Posterior cingulate gyrus (tissue), 11 donors: ENCODE measurements around the gene CST9L.

ENCODE experiments used
- DNase-seq, 10 donors: peaks; one replicate each; pipeline versions ENCODE4 v3.0.0 to v3.0.0-alpha.2; 2020 to 2021; ENCODE audit warnings: mixed read lengths in 3 of 10
- intact Hi-C: fragments of 100-400 bp; cut with DNase I; formaldehyde crosslinking; loops from one replicate; pipeline ENCODE4 v1.15.1; 2023

CST9L gene, protein sequence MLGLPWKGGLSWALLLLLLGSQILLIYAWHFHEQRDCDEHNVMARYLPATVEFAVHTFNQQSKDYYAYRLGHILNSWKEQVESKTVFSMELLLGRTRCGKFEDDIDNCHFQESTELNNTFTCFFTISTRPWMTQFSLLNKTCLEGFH

DNA sequence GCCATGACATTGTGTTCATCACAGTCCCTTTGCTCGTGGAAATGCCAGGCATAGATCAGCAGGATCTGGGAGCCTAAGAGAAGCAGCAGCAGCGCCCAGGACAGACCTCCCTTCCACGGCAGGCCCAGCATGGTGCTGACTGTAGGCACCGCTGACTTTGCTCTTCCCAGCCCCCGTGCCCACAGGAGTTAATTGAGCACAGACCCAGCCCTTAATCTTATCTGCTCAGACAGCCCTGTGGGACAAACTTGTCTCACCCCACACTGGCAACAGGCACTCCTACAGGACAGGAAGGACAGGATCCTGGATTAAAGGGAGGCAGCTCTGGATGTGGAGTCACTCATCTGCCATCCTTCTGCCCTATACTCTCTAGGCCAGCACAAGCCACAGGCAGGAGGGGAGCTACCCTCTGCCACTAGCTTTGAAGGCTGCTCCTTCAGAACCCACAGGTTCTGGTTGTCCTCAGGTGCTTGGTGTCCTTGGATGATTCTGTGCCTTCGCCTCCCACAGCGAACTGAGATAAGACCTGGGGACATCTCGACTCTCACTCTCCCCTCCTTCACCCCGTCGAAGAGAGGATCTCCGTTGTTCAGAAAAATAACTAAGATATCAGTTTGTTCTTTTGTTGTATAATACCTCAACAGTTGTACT is at the start of gene CST9L:
Gene CST9L, minus strand, starts transcription at position 165 of the 651 bp plus-strand sequence. Its CDS starts 34 bp downstream, at position 131.
- intact Hi-C loops = no loop called here
- DNase-seq = peak in 1 of 10 donors; percentile 68

DNA sequence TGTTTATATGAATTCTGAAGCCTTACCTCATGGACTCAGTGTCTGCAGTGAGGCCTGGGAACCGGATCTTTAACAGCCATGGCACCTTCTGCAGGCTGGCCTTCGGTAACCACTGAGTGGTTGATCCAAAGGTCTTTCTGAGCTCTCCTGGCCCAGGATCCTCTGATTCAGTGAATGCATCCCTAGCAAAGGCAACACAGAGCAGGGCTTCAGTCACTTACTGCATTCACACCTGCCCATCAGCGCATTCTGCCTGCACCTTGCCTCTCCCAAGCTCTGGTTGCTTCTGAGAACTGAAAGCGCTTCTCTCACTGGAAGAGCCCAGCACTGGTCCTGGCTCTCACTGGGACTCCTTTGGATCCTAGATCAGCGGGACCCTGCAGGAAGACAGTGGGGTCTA is 45.9 kb upstream of the CST9L start:
- intact Hi-C loops = no loop called here
- DNase-seq = no peak

DNA sequence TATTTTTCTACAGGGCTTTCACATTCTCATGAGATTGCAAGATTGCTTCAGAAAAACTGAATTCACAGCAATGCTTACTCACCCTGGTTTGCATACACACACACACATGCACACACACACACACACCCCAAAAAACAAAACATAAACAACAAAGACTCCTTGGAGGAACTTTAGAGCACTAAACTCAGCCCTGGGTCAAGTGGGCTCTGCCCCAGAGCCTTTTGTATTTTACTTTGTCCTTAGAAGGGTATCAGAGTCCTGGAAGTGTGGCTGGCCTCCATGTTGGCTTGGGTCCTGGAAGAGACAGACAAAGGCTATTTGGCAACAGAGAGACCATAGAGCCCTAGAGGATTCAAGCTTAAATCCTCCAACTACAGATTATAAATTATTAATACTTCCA is 45.4 kb upstream of the CST9L start:
- intact Hi-C loops = no loop called here
- DNase-seq = no peak

DNA sequence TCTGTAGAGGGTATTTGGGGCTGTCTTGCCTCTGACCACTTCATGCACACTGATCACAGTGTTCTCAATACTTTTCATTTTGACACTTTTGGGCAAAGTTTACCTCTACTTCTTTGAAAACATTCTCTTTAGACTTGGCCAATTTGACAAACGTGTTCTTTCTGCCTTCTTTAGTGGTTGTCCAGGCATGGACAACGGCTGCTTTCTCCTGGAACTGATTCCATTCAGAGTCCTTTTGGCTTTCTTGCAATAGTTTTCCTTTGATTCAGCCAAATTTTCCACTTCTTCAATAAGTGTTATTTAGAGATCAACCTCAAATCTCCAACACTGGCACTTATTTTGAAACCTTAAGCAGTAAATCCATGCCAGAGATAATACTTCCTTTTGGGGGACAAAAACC is 44.1 kb upstream of the CST9L start:
- intact Hi-C loops = no loop called here
- no peak for DNase-seq

DNA sequence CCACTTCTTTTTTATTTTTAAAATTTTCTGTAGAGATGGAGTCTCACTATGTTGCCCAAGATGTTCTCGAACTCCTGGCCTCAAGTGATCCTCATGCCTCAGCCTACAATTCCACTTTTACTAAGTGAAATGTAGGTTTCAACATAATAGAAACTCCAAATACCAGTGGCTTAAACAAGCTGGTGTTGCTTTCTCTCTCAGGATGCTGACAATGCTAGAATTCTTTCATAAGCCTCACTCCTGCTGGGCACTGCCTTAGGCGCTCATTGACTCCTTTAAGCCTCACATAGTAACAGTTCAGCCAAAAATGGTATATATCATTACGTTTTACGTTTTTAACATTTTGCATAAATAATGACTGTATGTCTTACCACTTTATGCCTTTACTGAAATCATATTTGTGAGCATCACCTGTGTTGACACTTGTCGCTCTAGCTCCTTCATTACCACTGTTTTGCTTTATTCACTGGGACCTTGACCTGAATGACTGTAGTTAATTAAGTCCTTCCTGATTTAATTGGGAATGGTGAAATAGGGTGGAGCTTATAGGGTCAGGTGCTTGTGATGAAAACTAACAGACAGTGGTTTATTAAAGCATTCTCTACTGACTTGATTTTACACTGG is 41.3 kb upstream of the CST9L start:
- DNase-seq = no peak
- intact Hi-C loops = no loop called here

DNA sequence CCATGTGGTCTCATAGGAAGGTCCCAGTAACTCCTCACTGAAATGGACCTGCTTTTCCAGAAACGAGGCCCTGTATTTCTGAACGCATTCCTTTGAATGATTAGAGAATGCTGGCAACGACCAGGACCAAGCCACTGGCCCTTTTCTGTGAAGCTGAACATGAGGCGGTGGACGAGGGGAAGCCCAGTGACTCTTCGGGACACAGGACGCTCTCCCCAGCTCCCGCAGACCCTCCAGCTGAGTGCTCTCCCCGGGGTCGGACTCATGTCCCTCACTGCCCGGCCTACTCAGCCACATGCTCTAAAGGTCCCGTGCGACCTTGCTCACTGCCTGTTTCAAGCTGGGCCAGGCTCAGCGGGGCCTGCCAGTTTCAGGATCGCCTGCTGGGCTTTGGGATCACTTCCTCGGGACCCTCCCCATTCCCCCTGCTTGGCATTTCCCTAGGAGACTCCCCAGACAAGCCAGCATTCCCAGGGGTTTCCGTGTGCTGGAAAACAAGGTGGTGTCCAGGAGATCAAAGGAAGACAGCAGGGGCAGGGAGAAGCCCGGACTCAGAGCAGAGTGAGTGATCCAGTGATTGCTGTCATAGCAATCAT is 40.1 kb upstream of the CST9L start:
- intact Hi-C loops = no loop called here

DNA sequence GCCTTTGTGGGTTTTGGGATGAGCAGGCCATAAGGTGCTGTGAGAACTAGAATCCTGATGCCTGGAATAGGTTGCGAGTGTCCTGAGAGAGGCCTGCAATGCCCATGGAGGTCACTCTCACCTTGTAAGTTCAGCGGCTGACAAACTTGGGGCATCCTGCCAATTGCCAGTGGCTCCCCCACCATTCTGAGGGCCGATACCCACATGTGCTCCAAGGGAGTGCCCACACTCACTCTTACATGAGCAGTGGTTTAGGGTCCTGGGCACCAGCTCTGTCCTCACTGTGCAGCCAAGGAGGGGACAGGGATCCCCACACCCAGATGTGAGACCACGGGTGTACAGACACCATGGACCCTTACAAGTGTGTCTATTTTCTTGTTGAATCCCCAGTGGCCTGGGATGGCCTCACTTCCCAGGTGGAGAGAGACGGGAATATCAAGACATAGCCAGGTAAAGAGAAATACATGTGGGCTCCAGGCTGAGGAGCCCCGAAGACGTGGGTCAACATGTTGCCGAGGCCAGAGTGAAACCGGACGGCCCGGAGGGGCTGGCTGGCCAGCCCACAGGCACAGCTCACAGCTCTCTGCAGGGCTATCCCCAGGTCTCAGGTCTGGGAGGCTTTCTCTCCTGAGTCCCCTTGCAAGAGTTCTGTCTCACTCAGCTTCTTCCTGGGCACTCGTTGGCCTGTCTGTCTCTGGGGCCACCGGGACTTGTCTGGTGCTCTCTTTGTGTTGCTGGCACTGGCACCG is 39.4 kb upstream of the CST9L start:
- DNase-seq = peak in 1 of 10 donors; percentile 62

More for the DNA sequence above, 40.1 kb upstream of the CST9L start:
- no peak for DNase-seq

DNA sequence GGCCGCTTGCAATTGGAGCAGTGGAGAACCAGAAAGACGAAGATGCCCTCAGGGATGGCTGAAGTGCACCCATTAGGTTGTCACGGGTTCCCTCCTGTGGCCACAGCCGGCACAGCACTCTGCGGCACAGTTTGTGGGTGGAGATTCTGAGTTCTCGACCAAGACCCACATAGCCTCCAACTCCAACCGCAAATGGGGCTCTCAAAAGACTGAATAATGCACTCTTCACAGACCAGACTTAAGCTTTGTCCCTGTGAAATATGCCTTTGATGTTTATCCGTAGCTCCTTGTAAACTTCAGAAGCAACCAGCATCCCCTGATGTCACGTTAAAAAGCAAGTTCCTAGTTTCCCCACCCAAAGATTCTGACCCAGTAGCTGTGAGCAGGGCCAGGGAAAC is 38.4 kb upstream of the CST9L start:
- peak; percentile 50 to 96 (median 81) for DNase-seq
- intact Hi-C loops = loop anchor here (1.0 kb wide), 1 partner anchor 165 kb away; no protein-coding TSS in a partner anchor

More for the DNA sequence above, 39.4 kb upstream of the CST9L start:
- intact Hi-C loops = no loop called here

DNA sequence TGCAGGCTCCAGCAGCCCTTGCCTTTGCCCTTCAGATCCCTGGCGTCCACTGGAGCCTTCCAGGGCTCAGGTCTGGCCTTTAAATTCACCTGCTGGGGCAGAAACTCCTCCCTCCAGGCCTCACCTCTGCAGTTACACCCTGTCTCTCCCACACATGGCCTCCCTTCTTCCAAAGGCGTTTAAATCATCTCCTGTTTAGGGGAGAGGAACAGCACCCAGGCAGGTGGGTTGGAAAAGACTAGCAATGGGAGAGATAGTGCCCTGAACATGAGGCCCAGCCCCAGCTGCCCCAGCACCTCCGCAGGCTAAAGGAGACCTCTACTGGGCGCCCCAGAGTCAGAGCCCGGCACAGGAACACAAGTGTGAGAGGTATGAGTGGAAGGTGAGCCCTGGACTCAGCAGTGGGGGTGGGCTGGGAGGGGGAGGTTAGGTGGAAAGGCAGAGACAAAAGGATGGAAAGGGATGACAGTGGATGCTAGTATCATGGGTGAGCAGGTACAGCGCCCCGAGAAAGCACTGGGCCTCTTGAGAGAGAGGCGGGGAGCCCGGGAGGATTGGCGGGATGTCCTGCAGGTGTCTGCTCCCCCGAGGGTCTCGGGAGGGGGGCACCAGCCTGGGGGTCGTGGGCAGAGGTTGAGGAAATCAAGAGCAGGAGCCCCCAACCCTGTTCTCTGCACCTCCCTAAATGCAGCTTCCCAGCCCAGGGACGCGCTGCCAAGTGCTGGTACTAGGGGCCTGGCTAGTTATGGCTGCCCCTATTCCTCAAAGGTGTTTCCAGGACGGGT is 37.8 kb upstream of the CST9L start, which contains the start of gene CST9:
Gene CST9, minus strand, starts transcription at position 51 of the 785 bp plus-strand sequence. CDS start 53 bp downstream, outside the sequence.
- intact Hi-C loops = loop anchor here (1.0 kb wide), 1 partner anchor 165 kb away; no protein-coding TSS in a partner anchor
- peak in 1 of 10 donors; percentile 66 for DNase-seq

DNA sequence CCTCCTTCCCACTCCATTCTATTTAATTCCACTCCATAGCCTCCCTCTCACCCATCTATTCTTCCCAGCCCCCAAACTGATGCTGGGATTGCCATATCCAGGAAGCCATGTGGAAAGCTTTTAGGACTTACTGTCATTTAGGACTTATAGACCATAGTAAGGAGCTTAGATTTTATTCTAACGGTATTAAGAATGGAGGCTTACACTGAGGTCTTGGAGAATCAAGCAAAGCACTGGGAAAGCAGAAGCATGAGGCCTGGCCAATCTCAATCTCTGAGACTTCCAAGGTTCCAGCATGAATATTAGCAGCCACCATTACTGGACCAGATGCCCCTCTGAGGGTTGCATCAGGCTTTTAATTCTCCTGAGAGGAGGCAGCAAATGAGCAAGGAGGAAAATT is 36.0 kb upstream of the CST9L start:
- DNase-seq = no peak
- intact Hi-C loops = no loop called here

DNA sequence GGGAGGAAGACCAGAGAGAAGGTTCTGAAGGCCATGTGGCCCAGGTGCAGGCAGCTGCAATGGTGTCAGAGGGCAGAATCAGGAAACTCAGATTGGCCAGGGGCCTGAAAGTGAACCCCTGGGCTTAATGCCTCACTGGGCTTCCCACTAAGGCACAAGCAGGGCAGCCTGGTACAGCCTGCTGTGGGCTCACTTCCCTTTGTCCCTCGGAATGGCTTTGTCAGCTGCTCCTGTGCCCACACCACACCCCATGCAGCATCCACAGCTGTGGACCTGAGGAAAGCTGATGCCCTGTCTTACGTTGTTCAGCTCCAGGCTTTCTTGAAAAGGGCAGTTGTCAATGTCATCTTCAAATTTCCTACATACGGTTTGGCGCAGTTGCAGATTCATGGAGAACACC is 35.0 kb upstream of the CST9L start:
- intact Hi-C loops = no loop called here
- no peak for DNase-seq

DNA sequence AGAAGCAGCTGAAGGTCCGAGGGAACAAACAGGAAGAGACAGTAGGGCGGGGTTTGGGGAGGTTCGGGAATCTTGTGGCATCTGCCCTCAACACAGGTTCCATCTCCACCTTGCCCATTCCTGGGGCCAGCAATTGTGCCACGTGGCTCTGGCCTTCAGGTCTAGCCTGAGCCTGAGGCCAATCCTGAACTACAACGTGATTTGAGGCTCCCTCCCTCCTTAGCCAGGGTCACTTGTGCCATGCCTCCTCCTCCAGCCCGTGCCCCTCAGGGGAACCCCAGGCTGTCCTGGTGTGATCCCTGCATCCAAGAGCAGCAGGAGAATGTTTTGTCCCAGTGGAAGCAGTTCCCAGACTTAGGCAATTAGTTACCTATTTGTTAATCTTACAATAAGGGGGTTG is 34.4 kb upstream of the CST9L start:
- intact Hi-C loops = no loop called here

DNA sequence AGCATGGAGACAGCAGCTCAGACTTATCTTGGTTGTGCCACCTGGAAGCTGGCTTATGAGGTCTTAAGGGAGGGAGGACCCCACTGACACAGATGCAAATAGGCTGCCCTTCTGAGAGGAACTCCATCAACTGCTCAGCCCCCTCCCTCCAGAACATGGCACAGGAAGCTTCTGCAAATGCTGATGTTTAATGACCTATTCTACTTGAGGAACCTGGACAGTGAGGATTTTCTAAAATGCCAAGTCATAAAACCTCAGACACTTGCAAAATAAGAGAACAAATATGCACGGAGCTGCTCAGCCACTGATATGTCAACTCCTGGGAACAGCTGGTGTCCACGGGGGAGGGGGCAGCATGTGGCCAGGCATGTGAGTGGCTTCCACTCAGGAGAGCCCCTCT is 34.0 kb upstream of the CST9L start:
- DNase-seq = no peak
- intact Hi-C loops = no loop called here

More for the DNA sequence above, 34.4 kb upstream of the CST9L start:
- DNase-seq = peak in 1 of 10 donors; percentile 51

DNA sequence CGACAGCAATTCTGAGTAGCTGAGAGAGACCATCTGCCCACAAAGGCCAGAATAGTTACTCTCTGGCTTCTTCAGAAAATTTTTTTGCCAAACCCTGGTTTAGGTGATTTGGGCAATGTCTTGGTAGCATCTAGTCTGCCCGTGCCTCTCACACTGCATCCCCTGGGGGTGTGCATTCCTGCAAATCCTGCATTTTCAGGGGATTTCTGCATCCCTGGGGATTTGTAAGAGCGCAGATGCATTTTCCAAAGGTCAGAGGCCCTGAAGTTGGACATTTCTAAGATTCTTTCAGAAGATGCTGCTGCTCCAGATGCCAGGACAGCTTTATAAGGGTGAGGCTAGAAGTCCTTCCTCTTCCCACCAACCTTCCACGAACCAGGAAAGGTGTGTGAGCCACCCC is 33.4 kb upstream of the CST9L start:
- intact Hi-C loops = no loop called here

DNA sequence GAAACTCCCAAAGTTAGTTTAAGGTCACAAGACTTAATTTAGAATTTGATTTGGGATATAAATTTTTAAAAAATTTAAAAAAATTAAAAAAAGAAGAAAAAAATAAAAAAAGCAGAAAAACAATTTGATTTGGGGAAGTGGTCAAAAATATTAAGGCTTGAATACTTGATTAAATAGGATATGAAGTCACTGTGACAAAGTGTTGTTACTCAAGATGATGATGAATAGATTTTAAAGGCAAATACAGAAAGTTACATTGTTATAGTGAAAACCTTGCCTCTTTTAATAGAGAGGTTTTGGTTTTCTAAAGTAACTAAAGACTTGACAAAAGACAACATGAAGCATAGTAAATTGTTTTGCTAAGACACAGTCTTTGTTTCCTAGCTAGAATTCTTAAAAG is 30.2 kb upstream of the CST9L start:
- DNase-seq = no peak
- intact Hi-C loops = no loop called here

More for the DNA sequence above, 33.4 kb upstream of the CST9L start:
- DNase-seq = no peak

DNA sequence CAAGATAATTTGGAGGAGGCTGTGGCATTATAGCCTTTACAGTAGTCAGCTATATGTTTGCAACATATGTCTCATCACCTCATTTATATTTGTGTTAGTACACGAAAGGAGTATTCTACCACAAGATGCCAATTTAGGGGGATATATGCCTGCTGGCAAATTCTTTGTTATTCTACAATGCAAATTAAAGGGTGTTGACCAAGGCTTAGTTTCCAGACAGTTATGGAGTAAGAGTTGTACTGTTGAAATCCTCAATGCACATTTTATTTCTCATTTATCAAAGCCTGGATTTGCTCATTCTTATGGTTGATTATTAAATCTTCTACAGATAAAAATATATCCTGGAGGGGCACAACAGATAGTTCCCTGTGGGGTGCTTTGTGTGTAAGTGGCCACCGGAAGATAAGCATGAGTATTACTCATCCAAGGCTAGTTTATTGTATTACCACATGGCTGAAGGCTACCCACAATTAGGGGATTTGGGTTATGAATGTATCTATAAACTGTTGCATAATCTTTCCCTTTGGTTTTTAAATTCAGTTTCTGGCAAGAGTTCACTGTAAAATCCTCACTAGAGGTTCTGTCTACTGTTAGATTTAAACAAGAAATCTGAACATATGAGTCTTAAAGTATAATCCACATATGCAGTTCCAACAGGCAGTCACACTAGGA is 28.4 kb upstream of the CST9L start:
- DNase-seq = no peak
- intact Hi-C loops = no loop called here

DNA sequence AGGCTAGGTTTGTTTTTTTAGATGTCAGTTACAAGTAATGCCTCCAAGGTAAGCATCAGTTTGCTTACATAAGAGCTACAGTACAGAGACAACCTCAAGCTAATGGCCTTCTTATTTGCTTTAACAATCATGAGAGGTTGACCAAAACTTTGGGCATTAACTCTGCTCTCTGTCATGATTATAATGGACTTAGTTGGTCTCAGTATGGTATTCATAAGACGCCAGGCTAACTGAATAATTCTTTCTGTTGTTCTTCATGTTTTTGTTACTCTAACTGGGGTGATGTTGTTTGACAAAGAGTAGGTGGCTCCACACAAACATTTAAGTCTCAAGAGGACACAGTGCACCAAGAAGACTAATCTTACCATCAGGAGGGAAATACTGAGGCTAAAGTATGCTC is 27.7 kb upstream of the CST9L start:
- intact Hi-C loops = no loop called here
- DNase-seq = no peak

DNA sequence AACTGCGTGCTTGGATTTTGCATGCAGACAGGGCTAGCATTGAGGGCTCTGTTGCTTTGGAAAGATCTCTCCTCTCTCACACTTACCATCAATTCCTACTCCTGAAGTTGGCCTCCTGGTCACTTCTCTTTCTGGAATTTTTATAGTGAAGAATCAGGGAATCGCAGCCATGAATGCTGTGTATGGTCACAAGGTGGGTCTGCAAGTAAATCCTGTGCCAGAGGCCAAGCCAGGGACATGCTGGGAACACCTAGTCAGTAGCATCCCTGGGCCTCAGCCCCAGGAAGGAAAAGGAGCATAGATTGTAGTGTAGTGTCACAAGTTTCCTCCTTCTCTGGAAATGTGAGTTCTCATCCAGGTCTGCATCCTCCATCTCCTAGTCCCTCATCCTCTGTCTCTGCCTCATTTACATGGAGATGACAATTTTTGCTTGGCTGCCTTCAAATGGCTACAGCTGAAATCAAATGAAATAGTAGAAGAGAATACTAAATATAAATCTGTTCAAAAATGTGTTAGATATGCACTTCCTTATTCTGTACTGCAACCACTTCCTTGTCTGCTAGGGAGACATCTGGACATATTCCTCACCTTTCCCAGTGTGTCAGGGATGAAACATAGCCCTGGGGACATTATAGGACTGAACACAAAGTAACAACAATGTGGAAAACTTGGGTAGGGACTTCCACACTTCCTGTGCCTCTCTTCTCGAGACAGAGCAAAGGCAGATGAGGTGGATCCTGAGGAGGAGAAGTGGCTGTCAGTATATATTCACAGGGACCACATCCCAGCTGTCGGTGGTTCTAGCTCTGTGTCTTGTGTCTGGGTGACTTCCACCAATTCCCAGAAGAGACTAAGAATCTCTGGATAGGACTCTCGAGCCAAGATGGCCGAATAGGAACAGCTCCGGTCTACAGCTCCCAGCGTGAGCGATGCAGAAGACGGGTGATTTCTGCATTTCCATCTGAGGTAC is 20.4 kb upstream of the CST9L start:
- no peak for DNase-seq
- intact Hi-C loops = no loop called here
